ENCODE data around the gene FLII. TPM values are rescaled to one million over a fixed set of nuclear protein-coding genes. Genes with fewer than 3 reads are reported as not detected.
"Not testable (repeated sequence)": the region's sequence is repeated elsewhere in the genome, so short reads cannot be mapped to it uniquely, and the experiment has no call there.

Gene FLII
- polyA plus RNA-seq (2011; rRNA removed) (192 and 235 TPM in 2 replicates), polyA minus RNA-seq (2011; rRNA and poly(A)+ RNA removed) (360 and 447 TPM in 2 replicates)

DNA sequence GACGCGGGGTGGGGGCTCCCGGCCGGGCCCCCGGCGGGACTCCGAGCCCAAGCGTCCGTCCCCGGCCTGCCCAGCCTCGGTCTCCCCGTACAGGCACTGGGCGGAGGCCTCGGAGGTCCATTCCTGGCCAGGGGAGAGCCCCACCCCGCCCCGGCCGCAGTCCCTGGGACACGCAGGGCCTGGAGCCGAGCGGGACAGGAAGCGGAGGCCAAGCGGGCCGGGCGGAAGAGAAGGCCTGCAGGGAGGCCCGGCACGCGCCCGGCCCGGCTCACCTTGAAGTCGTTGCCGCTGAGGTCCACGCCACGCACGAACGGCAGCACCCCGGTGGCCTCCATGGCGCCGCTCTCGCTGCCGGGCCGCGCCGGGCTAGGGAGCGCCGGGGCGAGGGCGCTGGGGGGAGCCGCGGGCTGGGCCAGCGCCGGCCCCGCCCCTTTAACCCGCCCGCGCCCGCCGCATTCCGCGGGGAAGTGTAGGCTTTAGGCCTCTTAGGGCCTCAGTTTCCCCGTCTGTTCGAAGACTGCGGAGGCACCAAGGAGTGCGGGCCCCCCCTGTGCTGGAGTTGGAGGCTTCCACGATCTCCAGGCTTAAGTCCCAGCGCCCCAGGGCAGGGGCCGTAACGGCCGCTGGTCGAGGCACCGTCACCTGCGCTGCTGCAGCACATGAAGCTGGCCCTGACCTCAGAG is at the start of gene FLII:
FLII (minus strand) TSS at position 383 of the 683 bp plus-strand sequence; CDS start at position 335, 48 bp downstream.
- Histone ChIP-seq H3K27ac (ENCODE audit: low read depth, low read length) (peak within 1 kb of the TSS; percentile 73), H3K9me3 (ENCODE audit: control insufficient read depth, insufficient read depth, low read length) (no peaks in the 10 kb centered on the region; the same call in 1 of the 2 replicates), H3K27me3 (ENCODE audit: control insufficient read depth, insufficient read depth, low read length) (no peaks in the 10 kb centered on the region), H3K4me3 (ENCODE audit: low read depth, low read length) (peak within 1 kb of the TSS; percentile 83)
- ChIA-PET CTCF (interaction anchor here (1.0 kb wide), 1 partner anchor 10 kb away, joined by 3 read pairs; no protein-coding TSS in a partner anchor), POLR2A (no interaction called here)
- TF ChIP-seq, protein P1, sequence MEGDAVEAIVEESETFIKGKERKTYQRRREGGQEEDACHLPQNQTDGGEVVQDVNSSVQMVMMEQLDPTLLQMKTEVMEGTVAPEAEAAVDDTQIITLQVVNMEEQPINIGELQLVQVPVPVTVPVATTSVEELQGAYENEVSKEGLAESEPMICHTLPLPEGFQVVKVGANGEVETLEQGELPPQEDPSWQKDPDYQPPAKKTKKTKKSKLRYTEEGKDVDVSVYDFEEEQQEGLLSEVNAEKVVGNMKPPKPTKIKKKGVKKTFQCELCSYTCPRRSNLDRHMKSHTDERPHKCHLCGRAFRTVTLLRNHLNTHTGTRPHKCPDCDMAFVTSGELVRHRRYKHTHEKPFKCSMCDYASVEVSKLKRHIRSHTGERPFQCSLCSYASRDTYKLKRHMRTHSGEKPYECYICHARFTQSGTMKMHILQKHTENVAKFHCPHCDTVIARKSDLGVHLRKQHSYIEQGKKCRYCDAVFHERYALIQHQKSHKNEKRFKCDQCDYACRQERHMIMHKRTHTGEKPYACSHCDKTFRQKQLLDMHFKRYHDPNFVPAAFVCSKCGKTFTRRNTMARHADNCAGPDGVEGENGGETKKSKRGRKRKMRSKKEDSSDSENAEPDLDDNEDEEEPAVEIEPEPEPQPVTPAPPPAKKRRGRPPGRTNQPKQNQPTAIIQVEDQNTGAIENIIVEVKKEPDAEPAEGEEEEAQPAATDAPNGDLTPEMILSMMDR (IDR thresholded peaks at IDR 0.05; ENCODE audit: low read depth, low read length), result no peak
- no peak for DNase-seq (ENCODE audit: low read depth, low spot score)

DNA sequence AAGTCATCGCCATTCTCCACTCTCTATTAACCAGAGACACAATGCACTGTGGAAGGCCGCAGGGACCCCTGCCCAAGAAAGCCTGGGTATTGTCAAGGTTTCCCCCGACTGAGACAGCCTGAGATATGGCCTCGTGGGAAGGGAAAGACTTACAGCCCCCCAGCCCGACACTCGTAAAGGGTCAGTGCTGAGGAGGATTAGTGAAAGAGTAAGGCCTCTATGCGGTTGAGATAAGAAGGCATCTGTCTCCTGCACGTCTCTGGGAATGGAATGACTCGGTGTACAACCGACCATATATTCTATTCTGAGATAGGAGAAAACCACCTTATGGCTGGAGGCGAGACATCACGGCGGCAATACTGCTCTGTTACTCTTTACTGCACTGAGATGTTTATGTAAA is 44.7 kb upstream of the FLII start:
- POLR2A ChIA-PET; H3K27me3 ChIP-seq (ENCODE audit: control insufficient read depth, insufficient read depth, low read length); CTCF ChIA-PET; H3K9me3 ChIP-seq (ENCODE audit: control insufficient read depth, insufficient read depth, low read length); DNase-seq (ENCODE audit: low read depth, low spot score); H3K27ac ChIP-seq (ENCODE audit: low read depth, low read length); H3K4me3 ChIP-seq (ENCODE audit: low read depth, low read length): not testable (repeated sequence)

DNA sequence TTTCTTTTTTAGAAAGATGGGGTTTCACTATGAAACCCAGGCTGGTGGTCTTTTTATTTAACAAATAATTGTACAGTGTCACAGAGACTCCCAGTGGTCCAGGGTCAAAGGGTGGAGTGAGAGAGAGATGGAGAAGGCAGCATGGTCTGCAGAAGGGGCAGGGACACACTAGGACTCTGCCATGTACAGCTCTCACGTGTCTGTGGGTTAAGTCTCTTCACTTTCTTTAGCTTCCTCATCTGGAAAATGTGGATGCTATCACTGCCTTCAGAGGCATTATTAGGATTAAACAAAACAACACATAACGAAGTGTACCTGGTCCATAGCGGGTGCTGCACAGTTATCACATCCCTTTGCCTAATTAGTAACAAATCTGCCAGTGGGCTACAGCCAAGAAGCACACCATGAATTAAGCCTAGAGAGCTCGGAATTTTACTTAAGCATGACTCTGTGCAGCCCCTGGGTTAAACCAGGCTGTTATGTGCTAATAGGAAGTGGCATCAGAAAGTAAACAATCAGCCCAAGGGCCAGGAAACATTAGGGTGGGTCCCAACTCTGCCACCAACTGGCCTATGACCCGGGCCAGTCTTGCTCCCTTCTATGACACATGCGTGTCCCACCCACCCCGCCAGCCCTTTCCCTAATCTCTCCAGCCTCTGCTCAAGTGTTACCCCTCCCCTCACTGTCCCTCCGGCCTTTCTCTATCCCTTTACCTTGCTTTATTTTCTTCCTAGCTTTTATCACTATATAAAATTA is 42.4 kb upstream of the FLII start:
- POLR2A ChIA-PET, result interaction anchor here (0.7 kb wide), 1 partner anchor 883 kb away, joined by 7 read pairs; no protein-coding TSS in a partner anchor

DNA sequence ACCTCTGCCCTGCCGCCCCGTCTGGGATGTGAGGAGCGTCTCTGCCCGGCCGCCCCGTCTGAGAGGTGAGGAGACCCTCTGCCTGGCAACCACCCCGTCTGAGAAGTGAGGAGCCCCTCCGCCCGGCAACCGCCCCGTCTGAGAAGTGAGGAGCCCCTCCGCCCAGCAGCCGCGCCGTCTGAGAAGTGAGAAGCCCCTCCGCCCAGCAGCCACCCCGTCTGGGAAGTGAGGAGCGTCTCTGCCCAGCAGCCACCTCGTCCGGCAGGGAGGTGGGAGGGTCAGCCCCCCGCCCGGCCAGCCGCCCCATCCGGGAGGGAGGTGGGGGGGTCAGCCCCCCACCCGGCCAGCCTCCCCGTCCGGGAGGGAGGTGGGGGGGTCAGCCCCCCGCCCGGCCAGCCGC is 39.5 kb upstream of the FLII start:
- H3K27ac ChIP-seq (ENCODE audit: low read depth, low read length); POLR2A ChIA-PET; H3K9me3 ChIP-seq (ENCODE audit: control insufficient read depth, insufficient read depth, low read length); H3K27me3 ChIP-seq (ENCODE audit: control insufficient read depth, insufficient read depth, low read length); DNase-seq (ENCODE audit: low read depth, low spot score); H3K4me3 ChIP-seq (ENCODE audit: low read depth, low read length); CTCF ChIA-PET: not testable (repeated sequence)

More for the DNA sequence above, 42.4 kb upstream of the FLII start:
- H3K27ac ChIP-seq (ENCODE audit: low read depth, low read length), result no peak overlapping the region
- CTCF ChIA-PET, result no interaction called here
- TF ChIP-seq, protein P1 (IDR thresholded peaks at IDR 0.05; ENCODE audit: low read depth, low read length), result no peak
- DNase-seq (ENCODE audit: low read depth, low spot score), result no peak
- H3K9me3 ChIP-seq (ENCODE audit: control insufficient read depth, insufficient read depth, low read length), result no peaks in the 10 kb centered on the region
- no peak overlapping the region for H3K4me3 ChIP-seq (ENCODE audit: low read depth, low read length)
- H3K27me3 ChIP-seq (ENCODE audit: control insufficient read depth, insufficient read depth, low read length), result no peaks in the 10 kb centered on the region

DNA sequence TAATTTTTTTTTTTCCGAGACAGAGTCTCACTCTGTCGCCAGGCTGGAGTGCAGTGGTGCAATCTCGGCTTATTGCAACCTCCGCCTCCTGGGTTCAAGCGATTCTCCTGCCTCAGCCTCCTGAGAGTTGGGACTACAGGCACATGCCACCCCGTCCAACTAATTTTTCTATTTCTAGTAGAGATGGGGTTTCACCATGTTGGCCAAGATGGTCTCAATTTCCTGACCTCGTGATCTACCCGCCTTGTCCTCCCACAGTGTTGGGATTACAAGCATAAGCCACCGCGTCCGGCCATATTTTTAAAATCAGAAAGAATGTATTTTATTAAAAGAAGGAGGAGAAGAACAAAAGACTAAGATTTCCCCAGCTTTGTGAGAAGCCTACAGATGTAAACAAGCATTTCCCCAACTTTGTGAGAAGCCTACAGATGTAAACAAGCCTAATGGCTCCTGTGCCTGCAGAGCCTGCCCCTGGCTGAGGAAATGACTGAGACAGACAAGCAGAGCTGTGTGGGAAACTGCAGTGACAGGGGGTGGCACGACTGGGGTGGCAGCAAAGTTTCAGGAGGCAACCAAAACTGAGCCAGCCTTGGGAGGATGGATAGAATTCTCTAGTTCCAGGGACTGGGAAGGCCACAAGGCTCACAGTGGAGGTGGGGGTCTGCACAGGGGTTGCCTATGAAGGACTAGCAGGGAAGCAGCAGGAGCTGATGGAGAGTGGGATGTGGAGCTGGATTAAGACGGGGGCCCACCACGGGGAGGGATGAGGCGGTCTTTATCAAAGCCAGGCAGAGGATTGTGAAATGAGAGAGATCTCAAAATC is 33.4 kb upstream of the FLII start:
- H3K27me3 ChIP-seq (ENCODE audit: control insufficient read depth, insufficient read depth, low read length), result no peaks in the 10 kb centered on the region
- no peak for DNase-seq (ENCODE audit: low read depth, low spot score)
- ChIA-PET CTCF (interaction anchor here (0.8 kb wide), 1 partner anchor 28 kb away, joined by 3 read pairs; no protein-coding TSS in a partner anchor), POLR2A (interaction anchor here (0.5 kb wide), 1 partner anchor 9 kb away, joined by 3 read pairs; no protein-coding TSS in a partner anchor)
- no peak overlapping the region for H3K4me3 ChIP-seq (ENCODE audit: low read depth, low read length)
- H3K27ac ChIP-seq (ENCODE audit: low read depth, low read length), result no peak overlapping the region
- TF ChIP-seq, protein P1 (IDR thresholded peaks at IDR 0.05; ENCODE audit: low read depth, low read length), result no peak
- no peaks in the 10 kb centered on the region for H3K9me3 ChIP-seq (ENCODE audit: control insufficient read depth, insufficient read depth, low read length)

Data from AG04450 (cell line).